Fibroblast of skin of right quadriceps (primary cell): ENCODE measurements around the gene OTUD3.

Experiments
- DNase-seq: peaks from one replicate; pipeline ENCODE4 v3.0.0-alpha.2; 2013

The OTUD3 gene

GRCh38 chr1:19957779-19958178, 75.6 kb downstream of the OTUD3 start:
- no peak for DNase-seq

DNA sequence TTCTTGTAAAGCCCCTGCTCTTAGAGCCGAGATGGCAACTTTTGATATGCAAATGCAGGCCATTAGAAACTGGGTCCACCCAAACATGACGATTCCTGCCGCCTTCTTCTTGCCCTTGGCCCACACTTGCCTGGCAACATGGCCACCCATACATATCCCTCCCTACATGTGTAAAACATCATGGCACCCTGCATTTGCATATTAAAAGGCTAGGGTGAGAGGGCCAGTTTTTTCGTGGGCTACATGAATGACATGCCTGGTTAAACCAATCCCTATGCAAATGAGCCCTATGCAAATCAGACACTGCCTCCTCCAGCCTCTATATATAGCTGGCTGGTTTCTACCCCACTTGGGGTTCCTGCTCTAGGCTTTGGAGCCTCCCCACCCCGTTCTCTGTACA, 78.4 kb downstream of the OTUD3 start:
- no peak for DNase-seq
